ENCODE measurements around the gene OR10W1. TPM values are rescaled to one million over a fixed set of nuclear protein-coding genes. Genes with fewer than 3 reads are reported as not detected.

Gene OR10W1
- total RNA-seq, 1 experiment from 2014 or later, result not detected

DNA sequence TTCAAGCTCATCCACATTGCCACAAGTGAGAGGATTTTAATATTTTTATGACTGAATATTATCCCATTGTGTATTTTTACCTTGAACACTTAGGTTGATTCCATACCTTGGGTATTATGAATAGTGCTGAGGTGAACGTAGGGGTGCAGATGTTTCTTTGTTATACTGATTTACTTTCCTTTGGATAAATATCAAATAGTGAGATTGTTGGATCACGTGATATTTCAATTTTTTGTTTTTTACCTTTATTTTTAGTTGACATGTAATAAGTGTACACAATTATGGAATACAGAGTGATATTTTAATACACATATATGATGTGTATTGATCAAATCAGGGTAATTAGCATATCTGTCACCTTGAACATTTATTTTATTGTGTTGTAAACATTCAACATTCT, 8.1 kb downstream of the OR10W1 start:
- Histone ChIP-seq H3K4me3 (ENCODE audit: low read depth, low read length, poor library complexity, severe bottlenecking) (no peak overlapping the region), H3K27me3 (replicated peaks; ENCODE audit: insufficient read depth, low read depth, low read length, poor library complexity) (peaks cover 4% of the 10 kb centered on the region), H3K36me3 (ENCODE audit: insufficient read depth, low read length, poor library complexity, severe bottlenecking) (no peaks in the 10 kb centered on the region), H3K9me3 (ENCODE audit: low read depth, low read length, poor library complexity, severe bottlenecking) (no peaks in the 10 kb centered on the region), H3K4me1 (ENCODE audit: insufficient read depth, low read length, poor library complexity, severe bottlenecking) (no peaks in the 10 kb centered on the region), H3K27ac (ENCODE audit: low read depth, low read length, poor library complexity, severe bottlenecking) (no peak overlapping the region)
- BruUV-seq (replicated peaks), result no TSS peak
- TF ChIP-seq EZH2 (IDR thresholded peaks at IDR 0.05; ENCODE audit: borderline replicate concordance, low read depth, low read length, poor library complexity, severe bottlenecking), result no peak
- TF ChIP-seq, protein P1, sequence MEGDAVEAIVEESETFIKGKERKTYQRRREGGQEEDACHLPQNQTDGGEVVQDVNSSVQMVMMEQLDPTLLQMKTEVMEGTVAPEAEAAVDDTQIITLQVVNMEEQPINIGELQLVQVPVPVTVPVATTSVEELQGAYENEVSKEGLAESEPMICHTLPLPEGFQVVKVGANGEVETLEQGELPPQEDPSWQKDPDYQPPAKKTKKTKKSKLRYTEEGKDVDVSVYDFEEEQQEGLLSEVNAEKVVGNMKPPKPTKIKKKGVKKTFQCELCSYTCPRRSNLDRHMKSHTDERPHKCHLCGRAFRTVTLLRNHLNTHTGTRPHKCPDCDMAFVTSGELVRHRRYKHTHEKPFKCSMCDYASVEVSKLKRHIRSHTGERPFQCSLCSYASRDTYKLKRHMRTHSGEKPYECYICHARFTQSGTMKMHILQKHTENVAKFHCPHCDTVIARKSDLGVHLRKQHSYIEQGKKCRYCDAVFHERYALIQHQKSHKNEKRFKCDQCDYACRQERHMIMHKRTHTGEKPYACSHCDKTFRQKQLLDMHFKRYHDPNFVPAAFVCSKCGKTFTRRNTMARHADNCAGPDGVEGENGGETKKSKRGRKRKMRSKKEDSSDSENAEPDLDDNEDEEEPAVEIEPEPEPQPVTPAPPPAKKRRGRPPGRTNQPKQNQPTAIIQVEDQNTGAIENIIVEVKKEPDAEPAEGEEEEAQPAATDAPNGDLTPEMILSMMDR (conservative IDR thresholded peaks at IDR 0.05; ENCODE audit: low read depth, low read length), result no peak
- CTCF ChIA-PET, result no interaction called here
- no peak for DNase-seq (ENCODE audit: low spot score)
- POLR2A ChIA-PET (ENCODE audit: low non-redundant PET), result no interaction called here
- intact Hi-C loops (cut with micrococcal nuclease; ENCODE audit: unreplicated experiment), result no loop called here

DNA sequence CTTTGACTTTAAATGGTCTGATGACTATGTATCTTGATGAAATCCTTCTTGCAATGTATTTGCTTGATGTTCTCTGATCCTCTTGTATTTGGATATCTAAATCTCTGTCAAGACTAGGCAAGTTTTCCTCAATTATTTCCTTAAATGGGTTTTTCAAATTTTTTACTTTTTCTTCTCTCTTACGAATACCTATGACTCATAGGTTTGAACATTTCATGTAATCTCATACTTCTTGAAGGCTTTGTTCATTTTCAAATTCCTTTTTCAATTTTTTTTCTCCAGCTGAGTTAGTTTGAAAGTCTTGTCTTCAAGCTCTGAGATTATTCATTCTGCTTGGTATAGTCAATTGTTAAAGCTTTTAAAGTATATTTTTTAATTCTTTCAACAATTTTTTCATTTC, 13.1 kb downstream of the OR10W1 start:
- ChIA-PET CTCF (no interaction called here), POLR2A (ENCODE audit: low non-redundant PET) (no interaction called here)
- DNase-seq (ENCODE audit: low spot score), result no peak
- Histone ChIP-seq H3K4me3 (ENCODE audit: low read depth, low read length, poor library complexity, severe bottlenecking) (no peak overlapping the region), H3K9me3 (ENCODE audit: low read depth, low read length, poor library complexity, severe bottlenecking) (peaks cover 3% of the 10 kb centered on the region), H3K4me1 (ENCODE audit: insufficient read depth, low read length, poor library complexity, severe bottlenecking) (no peaks in the 10 kb centered on the region), H3K27me3 (replicated peaks; ENCODE audit: insufficient read depth, low read depth, low read length, poor library complexity) (no peaks in the 10 kb centered on the region), H3K27ac (ENCODE audit: low read depth, low read length, poor library complexity, severe bottlenecking) (no peak overlapping the region), H3K36me3 (ENCODE audit: insufficient read depth, low read length, poor library complexity, severe bottlenecking) (no peaks in the 10 kb centered on the region)
- TF ChIP-seq, protein P1 (conservative IDR thresholded peaks at IDR 0.05; ENCODE audit: low read depth, low read length), result no peak
- no peak for TF ChIP-seq EZH2 (IDR thresholded peaks at IDR 0.05; ENCODE audit: borderline replicate concordance, low read depth, low read length, poor library complexity, severe bottlenecking)
- no TSS peak for BruUV-seq (replicated peaks)
- intact Hi-C loops (cut with micrococcal nuclease; ENCODE audit: unreplicated experiment), result no loop called here

DNA sequence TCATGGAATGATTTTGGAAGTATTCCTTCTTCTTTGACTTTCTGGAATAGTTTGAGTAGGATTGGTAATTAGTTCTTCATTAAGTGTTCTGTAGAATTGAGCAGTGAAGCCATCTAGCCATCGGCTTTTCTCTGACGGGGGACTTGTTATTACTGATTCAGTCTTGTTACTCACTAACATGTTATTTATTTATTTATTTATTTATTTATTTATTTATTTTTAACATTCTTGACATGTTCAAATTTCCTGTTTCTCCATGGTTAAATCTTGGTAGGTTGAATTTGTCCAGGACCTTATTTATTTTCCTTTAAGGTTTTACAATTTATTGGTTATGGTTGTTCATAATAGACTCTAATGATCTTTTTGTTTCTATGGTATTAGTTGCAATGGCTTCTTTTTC, 24.1 kb downstream of the OR10W1 start:
- H3K36me3 ChIP-seq (ENCODE audit: insufficient read depth, low read length, poor library complexity, severe bottlenecking), result no peaks in the 10 kb centered on the region
- TF ChIP-seq EZH2 (IDR thresholded peaks at IDR 0.05; ENCODE audit: borderline replicate concordance, low read depth, low read length, poor library complexity, severe bottlenecking), result no peak
- TF ChIP-seq, protein P1 (conservative IDR thresholded peaks at IDR 0.05; ENCODE audit: low read depth, low read length), result no peak
- CTCF ChIA-PET, result no interaction called here
- no peaks in the 10 kb centered on the region for H3K4me1 ChIP-seq (ENCODE audit: insufficient read depth, low read length, poor library complexity, severe bottlenecking)
- no peaks in the 10 kb centered on the region for H3K9me3 ChIP-seq (ENCODE audit: low read depth, low read length, poor library complexity, severe bottlenecking)
- DNase-seq (ENCODE audit: low spot score), result no peak
- POLR2A ChIA-PET (ENCODE audit: low non-redundant PET), result no interaction called here
- intact Hi-C loops (cut with micrococcal nuclease; ENCODE audit: unreplicated experiment), result no loop called here
- no peaks in the 10 kb centered on the region for H3K27me3 ChIP-seq (replicated peaks; ENCODE audit: insufficient read depth, low read depth, low read length, poor library complexity)
- no TSS peak for BruUV-seq (replicated peaks)
- H3K27ac ChIP-seq (ENCODE audit: low read depth, low read length, poor library complexity, severe bottlenecking), result no peak overlapping the region
- no peak overlapping the region for H3K4me3 ChIP-seq (ENCODE audit: low read depth, low read length, poor library complexity, severe bottlenecking)

Measured in A673 (cell line).